Gastrocnemius medialis (tissue), 4 donors: ENCODE data around the gene CD164. TPM values are rescaled to one million over a fixed set of nuclear protein-coding genes. Genes with fewer than 3 reads are reported as not detected.

Source experiments
- ATAC-seq, 2 donors: fragments of 150-250 bp; one replicate each; pipeline ENCODE4 v1.9.1; 2016
- DNase-seq, 2 donors: peaks; one replicate each; pipeline ENCODE4 v3.0.0-alpha.2; 2019
- H3K27ac ChIP-seq, 4 donors: fragments of 200-600 bp; sonication (generic); 1 replicate in 1 of 4; 2 replicates in 3 of 4; pipeline ENCODE4 v1.5.1; 2016 to 2018; ENCODE audit warnings: mild to moderate bottlenecking in 2 of 4, moderate library complexity in 1 of 4
- H3K27me3 ChIP-seq, 3 donors: fragments of 200-600 bp; sonication (generic) in 2 of 3; 1 replicate in 1 of 3; 2 replicates in 2 of 3; pipeline versions ENCODE4 v1.5.1 to v1.6.0; 2016 to 2019; ENCODE audit warnings: mild to moderate bottlenecking in 1 of 3, moderate library complexity in 1 of 3
- H3K36me3 ChIP-seq, 2 donors: fragments of 200-600 bp; sonication (generic) in 1 of 2; one replicate each; pipeline ENCODE4 v1.5.1; 2017 to 2018
- H3K4me1 ChIP-seq, 2 donors: fragments of 200-600 bp; sonication (generic) in 1 of 2; one replicate each; pipeline ENCODE4 v1.5.1; 2016 to 2017; ENCODE audit warnings: mild to moderate bottlenecking in 2 of 2
- H3K4me3 ChIP-seq, 4 donors: fragments of 200-600 bp; sonication (generic) in 3 of 4; 1 replicate in 1 of 4; 2 replicates in 3 of 4; pipeline ENCODE4 v1.5.1; 2016 to 2019; ENCODE audit warnings: mild to moderate bottlenecking in 2 of 4
- H3K9me3 ChIP-seq, 3 donors: fragments of 200-600 bp; sonication (generic) in 2 of 3; 1 replicate in 1 of 3; 2 replicates in 2 of 3; pipeline ENCODE4 v1.5.1; 2016 to 2019
- CTCF ChIP-seq, 5 experiments: fragments of 450-650 bp in 3 of 5; fragments of 200-600 bp in 2 of 5; sonication (generic) in 2 of 5; IDR thresholded peaks in 4 of 5; conservative IDR thresholded peaks in 1 of 5; 1 replicate in 4 of 5; 2 replicates in 1 of 5; pipeline ENCODE4 v1.5.1; 2016 to 2019; ENCODE audit warnings: antibody characterized with exemption in 5 of 5, mild to moderate bottlenecking in 3 of 5, moderate library complexity in 3 of 5
- POLR2A ChIP-seq, 2 donors: fragments of 450-650 bp; IDR thresholded peaks; one replicate each; pipeline ENCODE4 v1.6.1; 2017; ENCODE audit warnings: antibody characterized with exemption in 2 of 2, mild to moderate bottlenecking in 2 of 2, moderate library complexity in 2 of 2
- in situ Hi-C, 4 donors: fragments of 200-750 bp; cut with MboI; loops; one replicate each; pipeline versions ENCODE4 v1.15.0 to v1.8.0; 2017; ENCODE audit warnings: low sequenced_read_pairs in 4 of 4
- intact Hi-C: fragments of 100-400 bp; cut with DNase I; formaldehyde crosslinking; loops from one replicate; pipeline ENCODE4 v1.15.1; 2023; ENCODE audit warnings: low total_unique reads
- total RNA-seq, 4 donors: library from RNA; depleted of rRNA; stranded (reverse); fragments of >200 nt; gene quantifications; one replicate each; pipeline versions ENCODE4 v1.1.0 to v1.2.3, GENCODE V29; 2016

The CD164 gene
- total RNA-seq, 4 donors from 2014 or later, result 50.1 to 134 (median 117) TPM

GRCh38 chr6:109326351-109326750 is 55.9 kb downstream of the CD164 start:
- no peak for ATAC-seq
- peaks cover 0 to 5% of the 10 kb centered on the region in 2 donors for H3K4me1 ChIP-seq
- no peaks in the 10 kb centered on the region for H3K9me3 ChIP-seq
- no peak overlapping the region for H3K27ac ChIP-seq
- intact Hi-C loops (no loop called here), in situ Hi-C loops (no loop called here)
- H3K27me3 ChIP-seq, result no peaks in the 10 kb centered on the region
- no peaks in the 10 kb centered on the region for H3K36me3 ChIP-seq
- no peak overlapping the region for H3K4me3 ChIP-seq
- DNase-seq, result no peak
- TF ChIP-seq CTCF (IDR thresholded peaks at IDR 0.05 in 4 of 5, conservative IDR thresholded peaks at IDR 0.05 in 1 of 5) (no peak), POLR2A (IDR thresholded peaks at IDR 0.05) (no peak)

GRCh38 chr6:109325400-109325801 is 56.9 kb downstream of the CD164 start:
- H3K4me3 ChIP-seq, result no peak overlapping the region
- H3K27ac ChIP-seq, result no peak overlapping the region
- peaks cover 0 to 5% of the 10 kb centered on the region in 2 donors for H3K4me1 ChIP-seq
- no peak for DNase-seq
- no peaks in the 10 kb centered on the region for H3K27me3 ChIP-seq
- TF ChIP-seq POLR2A (IDR thresholded peaks at IDR 0.05) (no peak), CTCF (IDR thresholded peaks at IDR 0.05 in 4 of 5, conservative IDR thresholded peaks at IDR 0.05 in 1 of 5) (no peak)
- H3K9me3 ChIP-seq, result no peaks in the 10 kb centered on the region
- in situ Hi-C loops (no loop called here), intact Hi-C loops (no loop called here)
- no peak for ATAC-seq
- no peaks in the 10 kb centered on the region for H3K36me3 ChIP-seq

GRCh38 chr6:109323241-109323640 is 59.0 kb downstream of the CD164 start:
- DNase-seq, result no peak
- no peak for TF ChIP-seq CTCF (IDR thresholded peaks at IDR 0.05 in 4 of 5, conservative IDR thresholded peaks at IDR 0.05 in 1 of 5)
- no peak for TF ChIP-seq POLR2A (IDR thresholded peaks at IDR 0.05)
- in situ Hi-C loops, result no loop called here
- Histone ChIP-seq H3K27ac (no peak overlapping the region), H3K4me1 (peaks cover 10 to 16% of the 10 kb centered on the region in 2 donors), H3K27me3 (no peaks in the 10 kb centered on the region), H3K9me3 (no peaks in the 10 kb centered on the region), H3K36me3 (no peaks in the 10 kb centered on the region), H3K4me3 (no peak overlapping the region)
- ATAC-seq, result no peak
- intact Hi-C loops, result no loop called here

DNA sequence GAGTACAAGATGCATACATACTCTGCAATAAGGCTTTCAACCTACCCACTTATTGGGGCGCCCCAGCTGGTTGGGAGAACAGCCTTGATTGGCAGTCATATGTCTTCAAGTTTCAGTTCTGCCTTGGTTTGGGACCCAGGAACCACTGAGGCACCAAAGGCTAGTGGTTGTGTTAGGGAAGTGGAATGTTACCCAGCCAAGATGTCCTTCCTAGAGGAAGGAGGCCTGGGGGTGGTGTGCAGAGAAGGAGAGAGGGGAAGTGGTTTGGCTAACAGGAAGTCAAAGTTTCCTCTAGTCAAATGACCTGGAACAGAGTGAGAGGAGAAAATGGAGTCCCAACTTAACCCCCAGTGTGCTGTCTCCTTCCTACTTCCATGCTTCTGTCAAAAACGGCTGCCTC is 59.4 kb downstream of the CD164 start:
- Histone ChIP-seq H3K36me3 (no peaks in the 10 kb centered on the region), H3K27ac (no peak overlapping the region), H3K4me3 (no peak overlapping the region), H3K4me1 (peaks cover 14 to 16% of the 10 kb centered on the region in 2 donors), H3K27me3 (no peaks in the 10 kb centered on the region), H3K9me3 (no peaks in the 10 kb centered on the region)
- DNase-seq (peak in 1 of 2 donors; percentile 42), ATAC-seq (no peak)
- in situ Hi-C loops, result no loop called here
- intact Hi-C loops, result no loop called here
- TF ChIP-seq CTCF (IDR thresholded peaks at IDR 0.05 in 4 of 5, conservative IDR thresholded peaks at IDR 0.05 in 1 of 5) (no peak), POLR2A (IDR thresholded peaks at IDR 0.05) (no peak)

- ATAC-seq, result no peak
- TF ChIP-seq POLR2A (IDR thresholded peaks at IDR 0.05) (no peak), CTCF (IDR thresholded peaks at IDR 0.05 in 4 of 5, conservative IDR thresholded peaks at IDR 0.05 in 1 of 5) (no peak)
- peaks cover 15 to 16% of the 10 kb centered on the region in 2 donors for H3K4me1 ChIP-seq
- H3K9me3 ChIP-seq, result no peaks in the 10 kb centered on the region
- no peaks in the 10 kb centered on the region for H3K36me3 ChIP-seq
- H3K27ac ChIP-seq, result no peak overlapping the region
- in situ Hi-C loops (no loop called here), intact Hi-C loops (no loop called here)
- no peaks in the 10 kb centered on the region for H3K27me3 ChIP-seq
- no peak for DNase-seq
- H3K4me3 ChIP-seq, result no peak overlapping the region
These were observed 60.5 kb downstream of the CD164 start for GRCh38 chr6:109321752-109322151.
